ENCODE measurements around the gene MPIG6B. TPM values are rescaled to one million over a fixed set of nuclear protein-coding genes. Genes with fewer than 3 reads are reported as not detected.

The MPIG6B gene
- total RNA-seq, 1 donor from 2014 or later = 1.1 TPM

GRCh38 chr6:31768363-31769257 lies 45.4 kb downstream of the MPIG6B start:
- ATAC-seq = no peak

- peak; percentile 87 for ATAC-seq
These were observed 46.7 kb downstream of the MPIG6B start for GRCh38 chr6:31769684-31770371.

GRCh38 chr6:31770860-31771259 lies 47.7 kb downstream of the MPIG6B start:
- no peak for ATAC-seq

GRCh38 chr6:31771992-31772358 lies 48.8 kb downstream of the MPIG6B start:
- ATAC-seq = no peak

- peak; percentile 67 for ATAC-seq
These were observed 52.0 kb downstream of the MPIG6B start for GRCh38 chr6:31775184-31775583.

- no peak for ATAC-seq
These were observed 52.7 kb downstream of the MPIG6B start for GRCh38 chr6:31775633-31776484.

Other genes with a start within 250 kb of the MPIG6B start
- gene MICB, start 225.2 kb upstream of the MPIG6B start, total RNA-seq = 0.92 TPM
- gene MCCD1, start 194.4 kb upstream of the MPIG6B start, total RNA-seq = not detected
- gene DDX39B, start 181.4 kb upstream of the MPIG6B start, total RNA-seq = 174 TPM
- gene ATP6V1G2, start 176.8 kb upstream of the MPIG6B start, total RNA-seq = not detected
- 13.9 TPM for gene NFKBIL1, start 175.8 kb upstream of the MPIG6B start, total RNA-seq
- not detected for gene LTA, start 151.1 kb upstream of the MPIG6B start, total RNA-seq
- 0.24 TPM for gene TNF, start 147.8 kb upstream of the MPIG6B start, total RNA-seq
- gene LTB, start 140.9 kb upstream of the MPIG6B start, total RNA-seq = 1.1 TPM
- gene LST1, start 137.1 kb upstream of the MPIG6B start, total RNA-seq = 2.4 TPM
- gene NCR3, start 130.4 kb upstream of the MPIG6B start, total RNA-seq = 0.28 TPM
- 3.3 TPM for gene AIF1, start 108.1 kb upstream of the MPIG6B start, total RNA-seq
- gene PRRC2A, start 102.7 kb upstream of the MPIG6B start, total RNA-seq = 103 TPM
- gene BAG6, start 70.7 kb upstream of the MPIG6B start, total RNA-seq = 143 TPM
- 1.6 TPM for gene APOM, start 67.5 kb upstream of the MPIG6B start, total RNA-seq
- 18.1 TPM for gene C6orf47, start 62.6 kb upstream of the MPIG6B start, total RNA-seq
- gene GPANK1, start 58.4 kb upstream of the MPIG6B start, total RNA-seq = 8.2 TPM
- gene CSNK2B, start 57.3 kb upstream of the MPIG6B start, total RNA-seq = 108 TPM
- gene LY6G5B, start 53.4 kb upstream of the MPIG6B start, total RNA-seq = 2.6 TPM
- 0.72 TPM for gene LY6G5C, start 42.3 kb upstream of the MPIG6B start, total RNA-seq
- gene ABHD16A, start 20.0 kb upstream of the MPIG6B start, total RNA-seq = 28.3 TPM
- gene LY6G6F, start 16.5 kb upstream of the MPIG6B start, total RNA-seq = not detected
- gene LY6G6D, start 8.0 kb upstream of the MPIG6B start, total RNA-seq = not detected
- gene LY6G6C, start 1.6 kb upstream of the MPIG6B start, total RNA-seq = 10.8 TPM
- 15.3 TPM for gene DDAH2, start 5.9 kb downstream of the MPIG6B start, total RNA-seq
- gene CLIC1, start 13.2 kb downstream of the MPIG6B start, total RNA-seq = 372 TPM
- gene MSH5, start 16.6 kb downstream of the MPIG6B start, total RNA-seq = 12.0 TPM
- 0.64 TPM for gene SAPCD1, start 39.3 kb downstream of the MPIG6B start, total RNA-seq
- gene VWA7, start 54.0 kb downstream of the MPIG6B start, total RNA-seq = 1.6 TPM
- 79.8 TPM for gene VARS1, start 72.4 kb downstream of the MPIG6B start, total RNA-seq
- 45.0 TPM for gene LSM2, start 83.6 kb downstream of the MPIG6B start, total RNA-seq
- 0.44 TPM for gene HSPA1L, start 91.9 kb downstream of the MPIG6B start, total RNA-seq
- gene HSPA1A, start 92.2 kb downstream of the MPIG6B start, total RNA-seq = 56.6 TPM
- gene HSPA1B, start 104.4 kb downstream of the MPIG6B start, total RNA-seq = 92.9 TPM
- gene NEU1, start 139.4 kb downstream of the MPIG6B start, total RNA-seq = 17.9 TPM
- 2.9 TPM for gene SLC44A4, start 155.6 kb downstream of the MPIG6B start, total RNA-seq
- 28.2 TPM for gene EHMT2, start 174.3 kb downstream of the MPIG6B start, total RNA-seq
- 2.0 TPM for gene ZBTB12, start 178.7 kb downstream of the MPIG6B start, total RNA-seq
- gene C2, start 204.3 kb downstream of the MPIG6B start, total RNA-seq = 2.9 TPM
- gene CFB, start 222.7 kb downstream of the MPIG6B start, total RNA-seq = 36.1 TPM
- 57.7 TPM for gene NELFE, start 235.6 kb downstream of the MPIG6B start, total RNA-seq
- 31.3 TPM for gene SKIC2, start 235.8 kb downstream of the MPIG6B start, total RNA-seq
- gene DXO, start 248.8 kb downstream of the MPIG6B start, total RNA-seq = 10.6 TPM

Data from esophagus mucosa (tissue), 1 donor.